SK-N-MC (cell line): Measurements from ENCODE around the gene PHETA1.

Source experiments
- EZH2 ChIP-seq: fragments of 200-600 bp; sonication (generic); IDR thresholded peaks from one replicate; pipeline ENCODE4 v1.6.1; 2017; ENCODE audit warnings: antibody characterized with exemption
- POLR2AphosphoS5 ChIP-seq: IDR thresholded peaks from 2 replicates; pipeline ENCODE4 v1.6.1; 2012; ENCODE audit warnings: mild to moderate bottlenecking, low read depth, low read length, borderline replicate concordance

DNA sequence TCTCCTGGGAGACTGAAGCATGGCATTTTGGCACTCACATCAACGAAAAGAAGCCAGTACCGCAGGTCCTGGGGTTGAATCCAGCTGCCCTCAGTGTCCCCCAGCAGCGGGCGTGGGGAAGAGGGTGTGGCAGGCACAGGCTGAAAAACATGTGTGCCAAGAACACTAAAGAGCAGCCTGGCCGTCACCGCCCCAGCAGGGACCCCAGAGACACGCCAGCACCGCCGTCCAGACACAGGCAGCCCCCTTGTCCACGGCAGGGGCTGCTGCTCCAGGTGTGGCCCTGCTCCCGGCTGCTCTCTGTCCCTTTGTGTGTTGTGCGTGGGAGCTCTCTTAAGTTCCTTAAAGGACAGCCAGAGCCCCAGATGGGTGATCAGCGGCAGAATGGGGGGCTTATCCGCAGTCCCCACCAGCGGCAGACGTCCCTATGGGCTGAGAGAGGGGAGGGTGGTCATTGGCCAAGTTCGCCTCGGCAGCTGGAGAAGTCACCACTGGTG, 556 bp downstream of the PHETA1 start:
- TF ChIP-seq POLR2AphosphoS5 (no peak), EZH2 (no peak)
